Naive thymus-derived CD4-positive, alpha-beta T cell (primary cell): ENCODE results near the gene ITGB3BP. TPM values are rescaled to one million over a fixed set of nuclear protein-coding genes. Genes with fewer than 3 reads are reported as not detected.

Experiments used
- ATAC-seq: fragments of 150-1000 bp; cut with Tn5 transposase; 2 replicates; pipeline ENCODE4 v1.10.0; 2021; ENCODE audit warnings: mild to moderate bottlenecking, moderate library complexity
- CTCF ChIA-PET: fragments of 350-600 bp; sonication (Branson Sonifier 250); formaldehyde crosslinking; loops from one replicate; lab custom pipeline; 2021; ENCODE audit warnings: antibody characterized with exemption; lab: Charles Lee
- POLR2A ChIA-PET: fragments of 350-600 bp; sonication (Branson Sonifier 250); formaldehyde crosslinking; loops from one replicate; lab custom pipeline; 2021; ENCODE audit warnings: antibody characterized with exemption, inconsistent platforms; lab: Charles Lee
- DNase-seq, 9 donors: peaks; one replicate each; pipeline versions ENCODE4 v3.0.0 to v3.0.0-alpha.2; 2020 to 2022; ENCODE audit warnings: mixed read lengths in 1 of 9
- H3K27ac ChIP-seq: one replicate; pipeline ENCODE4 v1.7.0; 2013; ENCODE audit warnings: mild to moderate bottlenecking, low read depth, low read length, moderate library complexity
- H3K27me3 ChIP-seq, 2 donors: one replicate each; pipeline ENCODE4 v1.7.0; 2013; ENCODE audit warnings: low read length in 2 of 2, mild to moderate bottlenecking in 2 of 2, moderate library complexity in 2 of 2; ENCODE audit not compliant: control insufficient read depth in 2 of 2, insufficient read depth in 2 of 2
- H3K36me3 ChIP-seq, 3 experiments: 1 replicate in 2 of 3; 2 replicates in 1 of 3; pipeline ENCODE4 v1.7.0; 2013; ENCODE audit warnings: low read length in 3 of 3, mild to moderate bottlenecking in 3 of 3, moderate library complexity in 1 of 3; ENCODE audit not compliant: insufficient read depth in 3 of 3, control insufficient read depth in 2 of 3
- H3K4me1 ChIP-seq, 2 donors: one replicate each; pipeline ENCODE4 v1.7.0; 2013; ENCODE audit warnings: low read length in 2 of 2, mild to moderate bottlenecking in 2 of 2, moderate library complexity in 1 of 2; ENCODE audit not compliant: control insufficient read depth in 2 of 2, insufficient read depth in 2 of 2
- H3K4me3 ChIP-seq: 2 replicates; pipeline ENCODE4 v1.7.0; 2013; ENCODE audit warnings: mild to moderate bottlenecking, low read length
- H3K9me3 ChIP-seq, 3 experiments: 1 replicate in 2 of 3; 2 replicates in 1 of 3; pipeline ENCODE4 v1.7.0; 2013; ENCODE audit warnings: low read length in 3 of 3; ENCODE audit not compliant: control insufficient read depth in 2 of 3
- H3K27ac Mint-ChIP-seq, 9 donors: one replicate each; pipeline ENCODE4 v1.8.0; 2020 to 2022; ENCODE audit warnings: mixed read lengths in 9 of 9, mild to moderate bottlenecking in 8 of 9, moderate library complexity in 5 of 9, inconsistent platforms in 2 of 9
- H3K27me3 Mint-ChIP-seq, 5 donors: one replicate each; pipeline ENCODE4 v1.8.0; 2021 to 2022; ENCODE audit warnings: mixed read lengths in 5 of 5, mild to moderate bottlenecking in 1 of 5
- H3K36me3 Mint-ChIP-seq, 5 donors: one replicate each; pipeline ENCODE4 v1.8.0; 2020 to 2022; ENCODE audit warnings: mixed read lengths in 5 of 5, mild to moderate bottlenecking in 3 of 5, inconsistent platforms in 1 of 5
- H3K4me1 Mint-ChIP-seq, 7 donors: one replicate each; pipeline ENCODE4 v1.8.0; 2020 to 2022; ENCODE audit warnings: mixed read lengths in 7 of 7, mild to moderate bottlenecking in 3 of 7, inconsistent platforms in 1 of 7
- H3K4me3 Mint-ChIP-seq, 10 donors: one replicate each; pipeline ENCODE4 v1.8.0; 2020 to 2022; ENCODE audit warnings: mild to moderate bottlenecking in 10 of 10, mixed read lengths in 10 of 10, moderate library complexity in 6 of 10, inconsistent platforms in 2 of 10
- H3K9me3 Mint-ChIP-seq, 11 donors: one replicate each; pipeline ENCODE4 v1.8.0; 2020 to 2022; ENCODE audit warnings: mixed read lengths in 11 of 11, mild to moderate bottlenecking in 4 of 11, inconsistent platforms in 1 of 11, moderate library complexity in 1 of 11
- intact Hi-C, 2 donors: fragments of 100-400 bp; cut with micrococcal nuclease; formaldehyde crosslinking; loops; one replicate each; pipeline ENCODE4 v1.15.1; 2023
- polyA plus RNA-seq, 2 donors: library from polyadenylated mRNA; unstranded; fragments of 300-500 nt; fragmentation: Illumina TruSeq; gene quantifications; one replicate each; pipeline ENCODE4 v1.2.3, GENCODE V29; 2021
- total RNA-seq, 6 experiments: library from RNA in 5 of 6; stranded (reverse) in 5 of 6; gene quantifications; 1 replicate in 5 of 6; 2 replicates in 1 of 6; pipeline ENCODE4 v1.2.3 and lab custom pipeline; 2021 to 2026

The ITGB3BP gene
- total and polyA plus RNA-seq, 7 experiments from 2014 or later = 16.5 to 52.6 (median 24.6) TPM

- H3K27ac ChIP-seq = no peak overlapping the region
- ChIA-PET POLR2A (no interaction called here), CTCF (no interaction called here)
- no peaks in the 10 kb centered on the region for H3K4me1 ChIP-seq
- H3K4me3 Mint-ChIP-seq = no peak overlapping the region
- H3K36me3 ChIP-seq = no peaks in the 10 kb centered on the region
- H3K27me3 Mint-ChIP-seq = no peaks in the 10 kb centered on the region
- no peak for ATAC-seq
- intact Hi-C loops = no loop called here
- no peaks in the 10 kb centered on the region for H3K4me1 Mint-ChIP-seq
- H3K9me3 Mint-ChIP-seq = no peaks in the 10 kb centered on the region
- DNase-seq = no peak
- H3K4me3 ChIP-seq = no peak overlapping the region
- H3K27ac Mint-ChIP-seq = no peak overlapping the region
- no peaks in the 10 kb centered on the region for H3K9me3 ChIP-seq
- H3K27me3 ChIP-seq = no peaks in the 10 kb centered on the region
- peaks cover 0 to 4% (median 2%) of the 10 kb centered on the region in 5 donors for H3K36me3 Mint-ChIP-seq
Measured at GRCh38 chr1:63450416-63450815, 72.6 kb downstream of the ITGB3BP start.

GRCh38 chr1:63448731-63449246 lies 74.2 kb downstream of the ITGB3BP start:
- ATAC-seq (no peak), DNase-seq (no peak)
- Mint-ChIP-seq H3K4me3 (no peak overlapping the region), H3K36me3 (peaks cover 0 to 4% (median 2%) of the 10 kb centered on the region in 5 donors), H3K27me3 (no peaks in the 10 kb centered on the region), H3K9me3 (no peaks in the 10 kb centered on the region), H3K4me1 (no peaks in the 10 kb centered on the region), H3K27ac (no peak overlapping the region)
- no peaks in the 10 kb centered on the region for H3K9me3 ChIP-seq
- H3K4me3 ChIP-seq = no peak overlapping the region
- no peaks in the 10 kb centered on the region for H3K36me3 ChIP-seq
- no peaks in the 10 kb centered on the region for H3K27me3 ChIP-seq
- CTCF ChIA-PET = no interaction called here
- intact Hi-C loops = no loop called here
- no peaks in the 10 kb centered on the region for H3K4me1 ChIP-seq
- POLR2A ChIA-PET = no interaction called here
- H3K27ac ChIP-seq = no peak overlapping the region

DNA sequence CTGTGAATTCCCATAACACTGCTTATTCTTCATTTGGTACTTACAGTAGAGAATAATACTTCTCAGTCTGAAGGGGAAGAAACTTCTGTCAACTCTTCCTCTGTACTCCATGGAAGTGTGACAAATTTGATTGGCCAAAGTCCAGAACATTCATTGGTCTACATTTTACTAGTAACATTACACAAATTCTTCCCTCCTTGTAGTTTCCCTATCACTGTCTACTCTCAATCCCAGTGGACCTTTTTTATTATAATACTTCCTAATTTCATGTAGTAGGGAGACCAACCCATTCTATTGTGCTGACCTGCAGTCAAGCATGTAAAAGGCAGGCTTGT lies 80.9 kb downstream of the ITGB3BP start:
- ChIA-PET CTCF (interaction anchor here (0.6 to 1.0 kb wide), 2 partner anchors 18 to 25 kb away, joined by 3 read pairs; no protein-coding TSS in a partner anchor), POLR2A (no interaction called here)
- H3K27ac ChIP-seq = no peak overlapping the region
- no peaks in the 10 kb centered on the region for H3K27me3 Mint-ChIP-seq
- H3K4me1 Mint-ChIP-seq = peaks cover 0 to 2% (median 0%) of the 10 kb centered on the region in 7 donors
- DNase-seq (no peak), ATAC-seq (no peak)
- H3K9me3 ChIP-seq = no peaks in the 10 kb centered on the region
- intact Hi-C loops = loop anchor here (5.0 kb wide), 2 partner anchors 255 to 480 kb away; no protein-coding TSS in a partner anchor
- no peak overlapping the region for H3K27ac Mint-ChIP-seq
- no peaks in the 10 kb centered on the region for H3K9me3 Mint-ChIP-seq
- no peaks in the 10 kb centered on the region for H3K4me1 ChIP-seq
- H3K27me3 ChIP-seq = no peaks in the 10 kb centered on the region
- no peaks in the 10 kb centered on the region for H3K36me3 ChIP-seq
- no peaks in the 10 kb centered on the region for H3K36me3 Mint-ChIP-seq
- no peak overlapping the region for H3K4me3 ChIP-seq
- no peak overlapping the region for H3K4me3 Mint-ChIP-seq

DNA sequence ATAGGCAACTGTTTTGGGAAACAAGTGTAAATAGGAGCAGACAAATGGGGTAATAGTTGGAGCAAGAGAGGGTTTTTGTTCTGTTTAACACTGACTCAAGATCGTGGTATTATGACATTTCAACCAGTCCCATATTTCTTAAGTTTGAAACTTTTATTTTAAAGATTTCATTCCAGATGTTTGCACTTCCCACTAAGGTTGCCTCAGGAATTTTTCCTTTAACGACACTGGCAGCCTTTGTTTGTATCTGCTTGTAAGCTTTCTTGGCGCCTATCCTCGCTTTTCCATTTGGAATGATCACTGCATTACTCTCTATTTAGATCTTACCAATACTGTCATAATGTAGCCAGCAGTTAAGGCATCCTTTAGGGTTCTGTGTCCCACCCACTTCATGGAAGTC lies 87.9 kb downstream of the ITGB3BP start:
- Mint-ChIP-seq H3K36me3 (peaks cover 0 to 33% (median 14%) of the 10 kb centered on the region in 5 donors), H3K4me1 (peaks cover 0 to 3% (median 0%) of the 10 kb centered on the region in 7 donors), H3K27ac (no peak overlapping the region), H3K4me3 (no peak overlapping the region), H3K9me3 (peaks cover 0 to 7% (median 0%) of the 10 kb centered on the region in 11 donors), H3K27me3 (no peaks in the 10 kb centered on the region)
- H3K4me3 ChIP-seq = no peak overlapping the region
- no peaks in the 10 kb centered on the region for H3K9me3 ChIP-seq
- H3K4me1 ChIP-seq = no peaks in the 10 kb centered on the region
- no peak for DNase-seq
- ATAC-seq = no peak
- intact Hi-C loops = no loop called here
- ChIA-PET POLR2A (interaction anchor here (0.6 kb wide), 1 partner anchor 268 kb away, joined by 3 read pairs; no protein-coding TSS in a partner anchor), CTCF (no interaction called here)
- H3K36me3 ChIP-seq = no peaks in the 10 kb centered on the region
- no peak overlapping the region for H3K27ac ChIP-seq
- no peaks in the 10 kb centered on the region for H3K27me3 ChIP-seq

- H3K36me3 Mint-ChIP-seq = peaks cover 7 to 46% (median 41%) of the 10 kb centered on the region in 5 donors
- H3K27me3 Mint-ChIP-seq = no peaks in the 10 kb centered on the region
- no peaks in the 10 kb centered on the region for H3K4me1 Mint-ChIP-seq
- ChIA-PET POLR2A (no interaction called here), CTCF (no interaction called here)
- H3K36me3 ChIP-seq = peaks cover 4 to 21% (median 7%) of the 10 kb centered on the region in 3 experiments
- peaks cover 2 to 20% (median 5%) of the 10 kb centered on the region in 11 donors for H3K9me3 Mint-ChIP-seq
- DNase-seq = no peak
- intact Hi-C loops = no loop called here
- H3K4me1 ChIP-seq = no peaks in the 10 kb centered on the region
- H3K27ac ChIP-seq = no peak overlapping the region
- ATAC-seq = no peak
- no peak overlapping the region for H3K4me3 Mint-ChIP-seq
- H3K9me3 ChIP-seq = no peaks in the 10 kb centered on the region
- no peak overlapping the region for H3K4me3 ChIP-seq
- H3K27me3 ChIP-seq = no peaks in the 10 kb centered on the region
- H3K27ac Mint-ChIP-seq = no peak overlapping the region
Measured at GRCh38 chr1:63429281-63429680, 93.7 kb downstream of the ITGB3BP start.

DNA sequence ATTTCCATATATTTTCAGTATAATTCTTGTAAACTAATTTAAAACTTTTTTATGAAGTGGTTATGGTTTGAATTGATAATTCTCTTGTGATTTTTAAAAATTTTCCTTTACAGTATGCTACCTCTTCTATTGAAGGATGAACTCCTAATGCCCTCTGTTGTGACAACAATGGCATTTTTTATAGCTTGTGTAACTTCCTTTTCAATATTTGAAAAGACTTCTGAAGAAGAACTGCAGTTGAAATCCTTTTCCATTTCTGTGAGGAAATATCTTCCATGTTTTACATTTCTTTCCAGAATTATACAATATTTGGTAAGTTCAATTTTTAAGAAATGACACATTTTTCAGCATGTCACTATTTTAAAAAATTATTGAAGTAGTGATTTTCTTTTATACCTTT lies 94.2 kb downstream of the ITGB3BP start:
- Mint-ChIP-seq H3K4me1 (no peaks in the 10 kb centered on the region), H3K27me3 (no peaks in the 10 kb centered on the region), H3K36me3 (peaks cover 7 to 47% (median 41%) of the 10 kb centered on the region in 5 donors), H3K4me3 (no peak overlapping the region), H3K27ac (no peak overlapping the region), H3K9me3 (peaks cover 2 to 20% (median 5%) of the 10 kb centered on the region in 11 donors)
- no peak for DNase-seq
- peaks cover 4 to 21% (median 7%) of the 10 kb centered on the region in 3 experiments for H3K36me3 ChIP-seq
- POLR2A ChIA-PET = no interaction called here
- CTCF ChIA-PET = no interaction called here
- intact Hi-C loops = no loop called here
- H3K27me3 ChIP-seq = no peaks in the 10 kb centered on the region
- no peaks in the 10 kb centered on the region for H3K4me1 ChIP-seq
- no peak overlapping the region for H3K4me3 ChIP-seq
- ATAC-seq = no peak
- no peak overlapping the region for H3K27ac ChIP-seq
- no peaks in the 10 kb centered on the region for H3K9me3 ChIP-seq

DNA sequence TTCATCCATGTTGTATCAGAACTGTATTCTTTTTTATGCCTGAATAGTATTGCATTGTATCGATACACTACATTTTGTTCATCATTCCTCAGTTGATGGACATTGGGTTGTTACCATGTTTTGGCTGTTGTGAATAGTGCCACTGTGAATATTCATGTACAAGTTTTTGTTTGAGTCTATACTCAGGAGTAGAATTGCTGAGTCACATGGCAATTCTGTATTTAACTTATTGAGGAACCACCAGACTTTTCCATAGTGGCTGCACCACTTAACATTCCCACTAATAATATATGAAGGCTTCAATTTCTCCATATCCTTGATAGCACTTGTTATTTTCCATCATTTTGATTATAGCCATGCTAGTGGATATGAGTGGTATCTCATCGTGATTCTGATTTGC lies 99.4 kb downstream of the ITGB3BP start:
- H3K9me3 Mint-ChIP-seq = peaks cover 0 to 3% (median 0%) of the 10 kb centered on the region in 11 donors
- Histone ChIP-seq H3K4me3 (no peak overlapping the region), H3K27ac (no peak overlapping the region), H3K27me3 (no peaks in the 10 kb centered on the region), H3K9me3 (no peaks in the 10 kb centered on the region), H3K36me3 (peaks cover under 1 to 15% (median 4%) of the 10 kb centered on the region in 3 experiments), H3K4me1 (no peaks in the 10 kb centered on the region)
- ATAC-seq = no peak
- no peak for DNase-seq
- CTCF ChIA-PET = no interaction called here
- H3K4me3 Mint-ChIP-seq = no peak overlapping the region
- intact Hi-C loops = no loop called here
- H3K27me3 Mint-ChIP-seq = no peaks in the 10 kb centered on the region
- no peak overlapping the region for H3K27ac Mint-ChIP-seq
- POLR2A ChIA-PET = no interaction called here
- H3K36me3 Mint-ChIP-seq = peaks cover 4 to 58% (median 46%) of the 10 kb centered on the region in 5 donors
- no peaks in the 10 kb centered on the region for H3K4me1 Mint-ChIP-seq
